HepG2 (cell line): Measurements from ENCODE around the gene MRPL54. TPM values are rescaled to one million over a fixed set of nuclear protein-coding genes. Genes with fewer than 3 reads are reported as not detected.

Experiments
- GATA4 ChIP-seq: sonication (generic); IDR thresholded peaks from 2 replicates; pipeline ENCODE4 v1.6.1; 2016; ENCODE audit warnings: antibody characterized with exemption, low read depth, borderline replicate concordance
- IKZF1 ChIP-seq: fragments of 450-650 bp; IDR thresholded peaks from 2 replicates; pipeline ENCODE4 v1.7.1; 2016
- MED1 ChIP-seq: sonication (generic); formaldehyde crosslinking; IDR thresholded peaks from 2 replicates; pipeline ENCODE4 v1.4.0; 2020; ENCODE audit warnings: missing genetic modification reagents
- MIER3 ChIP-seq: IDR thresholded peaks from 2 replicates; pipeline ENCODE4 v1.6.1; 2016; ENCODE audit warnings: missing compliant biosample characterization, borderline replicate concordance
- POLR2G ChIP-seq: fragments of 200-400 bp; formaldehyde crosslinking; IDR thresholded peaks from 2 replicates; pipeline ENCODE4 v1.6.1; 2018; ENCODE audit warnings: mild to moderate bottlenecking, low read depth, low read length, moderate library complexity
- ZFP82 ChIP-seq: sonication (generic); formaldehyde crosslinking; IDR thresholded peaks from 2 replicates; pipeline ENCODE4 v1.5.1; 2020; ENCODE audit warnings: mild to moderate bottlenecking, missing genetic modification reagents, borderline replicate concordance
- ZNF503 ChIP-seq: sonication (generic); formaldehyde crosslinking; IDR thresholded peaks from 2 replicates; pipeline ENCODE4 v1.4.0; 2020; ENCODE audit warnings: missing genetic modification reagents
- ZNF646 ChIP-seq: sonication (generic); formaldehyde crosslinking; IDR thresholded peaks from 2 replicates; pipeline ENCODE4 v1.9.0; 2021; ENCODE audit warnings: mild to moderate bottlenecking, missing genetic modification reagents
- ZNF709 ChIP-seq: sonication (generic); formaldehyde crosslinking; IDR thresholded peaks from 2 replicates; pipeline ENCODE4 v1.5.0; 2020; ENCODE audit warnings: mild to moderate bottlenecking, missing genetic modification reagents
- ZSCAN9 ChIP-seq: IDR thresholded peaks from 2 replicates; pipeline ENCODE4 v1.6.1; 2016; ENCODE audit warnings: borderline replicate concordance
- polyA plus RNA-seq, 8 experiments: library from polyadenylated mRNA; depleted of rRNA in 3 of 8; stranded (reverse) in 7 of 8; unstranded in 1 of 8; fragments of >200 nt; fragmentation: Illumina TruSeq in 4 of 8; extraction: Trizol in 4 of 8; gene quantifications; 2 replicates each; pipeline versions ENCODE4 v1.2.1 to v1.2.3, GENCODE V29; 2011 to 2016; ENCODE audit warnings: low read depth in 4 of 8, missing spikeins in 1 of 8, mixed read lengths in 1 of 8; ENCODE audit not compliant: insufficient read depth in 1 of 8
- total RNA-seq, 5 experiments: library from RNA; depleted of rRNA; stranded (reverse); fragments of >200 nt; fragmentation: Illumina TruSeq; extraction: Trizol; gene quantifications; 2 replicates each; pipeline ENCODE4 v1.2.3, GENCODE V29; 2016; ENCODE audit warnings: low read depth in 1 of 5
- TF ChIP-seq, protein P1 (sequence below): sonication (generic); formaldehyde crosslinking; IDR thresholded peaks from 2 replicates; pipeline ENCODE4 v1.4.0; 2020; ENCODE audit warnings: missing genetic modification reagents, borderline replicate concordance

Gene MRPL54
- total and polyA plus RNA-seq, 2 of the 13 experiments (the other 11 are each of a cell fraction or from before 2014, with no cell fraction given) = 36.8 to 66.9 TPM

- TF ChIP-seq, protein P1, sequence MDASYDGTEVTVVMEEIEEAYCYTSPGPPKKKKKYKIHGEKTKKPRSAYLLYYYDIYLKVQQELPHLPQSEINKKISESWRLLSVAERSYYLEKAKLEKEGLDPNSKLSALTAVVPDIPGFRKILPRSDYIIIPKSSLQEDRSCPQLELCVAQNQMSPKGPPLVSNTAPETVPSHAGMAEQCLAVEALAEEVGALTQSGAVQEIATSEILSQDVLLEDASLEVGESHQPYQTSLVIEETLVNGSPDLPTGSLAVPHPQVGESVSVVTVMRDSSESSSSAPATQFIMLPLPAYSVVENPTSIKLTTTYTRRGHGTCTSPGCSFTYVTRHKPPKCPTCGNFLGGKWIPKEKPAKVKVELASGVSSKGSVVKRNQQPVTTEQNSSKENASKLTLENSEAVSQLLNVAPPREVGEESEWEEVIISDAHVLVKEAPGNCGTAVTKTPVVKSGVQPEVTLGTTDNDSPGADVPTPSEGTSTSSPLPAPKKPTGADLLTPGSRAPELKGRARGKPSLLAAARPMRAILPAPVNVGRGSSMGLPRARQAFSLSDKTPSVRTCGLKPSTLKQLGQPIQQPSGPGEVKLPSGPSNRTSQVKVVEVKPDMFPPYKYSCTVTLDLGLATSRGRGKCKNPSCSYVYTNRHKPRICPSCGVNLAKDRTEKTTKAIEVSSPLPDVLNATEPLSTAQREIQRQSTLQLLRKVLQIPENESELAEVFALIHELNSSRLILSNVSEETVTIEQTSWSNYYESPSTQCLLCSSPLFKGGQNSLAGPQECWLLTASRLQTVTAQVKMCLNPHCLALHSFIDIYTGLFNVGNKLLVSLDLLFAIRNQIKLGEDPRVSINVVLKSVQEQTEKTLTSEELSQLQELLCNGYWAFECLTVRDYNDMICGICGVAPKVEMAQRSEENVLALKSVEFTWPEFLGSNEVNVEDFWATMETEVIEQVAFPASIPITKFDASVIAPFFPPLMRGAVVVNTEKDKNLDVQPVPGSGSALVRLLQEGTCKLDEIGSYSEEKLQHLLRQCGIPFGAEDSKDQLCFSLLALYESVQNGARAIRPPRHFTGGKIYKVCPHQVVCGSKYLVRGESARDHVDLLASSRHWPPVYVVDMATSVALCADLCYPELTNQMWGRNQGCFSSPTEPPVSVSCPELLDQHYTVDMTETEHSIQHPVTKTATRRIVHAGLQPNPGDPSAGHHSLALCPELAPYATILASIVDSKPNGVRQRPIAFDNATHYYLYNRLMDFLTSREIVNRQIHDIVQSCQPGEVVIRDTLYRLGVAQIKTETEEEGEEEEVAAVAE (CRISPR knock-in tag) = peak; percentile 84; the same call in 1 of the 2 replicates
- TF ChIP-seq ZNF709 (CRISPR knock-in tag) (0 out of 2 replicates have a peak, but pooled peaks have one; percentile 59), MIER3 (CRISPR knock-in tag) (peak; percentile 13; the same call in 1 of the 2 replicates), ZNF503 (peak; percentile 64), MED1 (CRISPR knock-in tag) (peak; percentile 56), POLR2G (peak; percentile 91), IKZF1 (no peak), ZFP82 (CRISPR knock-in tag) (0 out of 2 replicates have a peak, but pooled peaks have one; percentile 59), ZNF646 (CRISPR knock-in tag) (no peak), ZSCAN9 (peak; percentile 47; the same call in 1 of the 2 replicates), GATA4 (peak; percentile 60)
Observed at GRCh38 chr19:3761382-3762129, 926 bp upstream of the MRPL54 start, which contains the start of gene APBA3 (continued).
